DOHH2 (cell line): ENCODE measurements around the gene HLF.

ENCODE experiments used
- CTCF ChIP-seq: fragments of 200-600 bp; sonication (generic); IDR thresholded peaks from one replicate; pipeline ENCODE4 v1.5.1; 2014; ENCODE audit warnings: antibody characterized with exemption, mild to moderate bottlenecking, low read depth, low read length; ENCODE audit not compliant: poor library complexity, severe bottlenecking
- EZH2phosphoT487 ChIP-seq: fragments of 200-600 bp; sonication (generic); IDR thresholded peaks from 2 replicates; pipeline ENCODE4 v1.6.1; 2017; ENCODE audit warnings: borderline replicate concordance, mild to moderate bottlenecking, antibody characterized with exemption, low read length, moderate library complexity, mixed read lengths

GRCh38 chr17:55300479-55301290 is 35.9 kb downstream of the HLF start:
- no peak for TF ChIP-seq CTCF
- no peak for TF ChIP-seq EZH2phosphoT487
